DMS79 (cell line): ENCODE results near the gene GVQW3.

Source experiments
- DNase-seq: peaks from one replicate; lab custom pipeline; 2025; lab: John Stamatoyannopoulos, UW

Gene GVQW3

DNA sequence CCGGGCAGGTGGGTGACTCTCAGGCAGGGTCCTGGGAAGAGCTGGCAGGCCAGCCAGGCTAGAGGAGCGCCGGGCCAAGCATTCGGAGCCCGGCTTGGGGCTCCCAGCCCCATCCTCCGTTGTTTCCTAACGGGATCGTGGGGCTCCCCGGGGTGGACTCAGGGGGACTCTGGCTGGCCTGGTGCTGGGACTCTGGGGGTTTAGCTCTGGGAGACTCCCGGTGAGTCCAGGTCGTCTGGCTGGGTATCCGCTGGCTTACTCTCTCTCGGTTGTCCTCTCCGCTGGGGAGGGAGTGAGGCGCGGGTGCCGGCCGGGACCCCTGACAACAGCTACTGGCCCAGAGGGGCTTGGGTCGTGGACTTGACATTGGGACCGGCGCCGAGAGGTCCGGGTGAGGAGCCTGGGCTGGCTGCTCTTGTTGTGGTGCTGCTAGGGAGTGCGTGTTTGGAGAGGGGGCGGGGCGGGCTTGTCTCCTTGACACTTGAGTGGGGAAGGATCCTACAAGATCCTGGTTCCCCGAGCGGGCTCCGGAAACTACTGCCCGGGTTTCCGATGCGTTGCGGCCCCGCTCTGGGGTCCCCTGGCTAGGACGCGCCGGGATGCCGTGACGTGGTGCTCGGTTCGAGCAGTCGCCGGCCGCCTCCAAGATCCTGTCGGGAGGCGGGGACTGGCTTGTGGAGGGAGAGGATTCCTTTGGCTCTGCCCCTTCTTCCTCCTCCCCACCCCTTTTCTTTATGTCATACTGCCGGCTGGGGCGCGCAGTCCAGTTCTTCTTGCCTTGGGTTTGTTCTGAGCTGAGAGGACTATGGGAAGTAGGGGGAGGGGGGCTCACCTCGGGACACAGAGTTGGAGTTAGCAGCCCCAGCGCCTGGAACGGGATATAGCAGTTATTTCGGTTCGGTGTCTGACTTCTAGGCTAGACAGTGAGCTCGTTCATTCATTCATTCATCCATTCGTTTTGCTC is 64.3 kb downstream of the GVQW3 start:
- DNase-seq: peak; percentile 81

GRCh38 chr11:76448506-76448905 is 67.4 kb downstream of the GVQW3 start:
- no peak for DNase-seq

- DNase-seq: no peak
These were observed 72.1 kb downstream of the GVQW3 start for GRCh38 chr11:76453248-76453647.

DNA sequence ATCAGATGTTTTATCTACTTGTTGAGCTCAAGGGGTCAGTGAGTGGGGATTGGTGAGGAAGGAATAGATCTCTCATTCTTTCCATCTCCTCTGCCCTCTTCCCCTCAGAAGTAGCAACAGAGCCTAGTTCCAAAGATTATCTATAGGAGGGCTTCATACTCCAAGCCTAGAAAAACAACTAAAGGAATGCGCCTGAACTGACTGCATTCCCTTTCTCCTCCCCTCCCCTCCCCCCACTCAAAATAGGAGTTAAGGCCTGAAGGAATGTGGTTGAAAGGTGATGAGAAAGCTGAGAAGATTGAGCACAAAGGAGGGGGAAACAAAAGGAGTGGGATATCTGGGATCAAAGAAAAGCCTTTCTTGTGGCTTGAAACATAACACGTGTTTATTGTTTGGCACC is 74.2 kb downstream of the GVQW3 start:
- no peak for DNase-seq

GRCh38 chr11:76455931-76456330 is 74.8 kb downstream of the GVQW3 start:
- no peak for DNase-seq

DNA sequence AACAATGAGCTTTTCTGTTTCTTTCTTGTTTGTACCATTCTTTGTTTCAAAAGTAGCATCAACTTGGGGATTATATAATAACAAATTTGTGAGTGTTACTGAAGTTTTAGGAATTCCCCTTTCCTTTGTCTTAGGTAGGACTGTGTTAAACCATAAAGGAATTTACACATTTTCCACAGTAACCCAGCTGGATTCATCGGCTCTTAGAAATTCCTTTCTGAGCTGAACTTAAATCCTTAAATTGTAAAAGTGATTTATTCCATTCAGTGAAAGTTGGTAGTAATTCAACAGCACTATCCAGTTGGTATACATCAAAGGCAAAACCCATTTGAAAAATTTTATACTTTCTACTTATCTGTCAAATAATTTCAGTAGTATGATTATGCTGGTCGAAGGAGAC is 75.4 kb downstream of the GVQW3 start:
- DNase-seq: no peak
